Left renal pelvis (tissue), 4 donors: Measurements from ENCODE around the gene HBS1L. TPM values are rescaled to one million over a fixed set of nuclear protein-coding genes. Genes with fewer than 3 reads are reported as not detected.

ENCODE experiments used
- DNase-seq, 4 donors: peaks; one replicate each; pipeline ENCODE4 v3.0.0-alpha.2; 2013; ENCODE audit warnings: low read depth in 4 of 4, low spot score in 3 of 4
- polyA plus RNA-seq, 4 donors: library from polyadenylated mRNA; unstranded; fragments of 120-200 nt; gene quantifications; one replicate each; pipeline ENCODE4 v1.2.1, GENCODE V29; 2013; ENCODE audit not compliant: insufficient read length in 4 of 4

HBS1L gene
- polyA plus RNA-seq, 4 donors = 61.5 to 88.8 (median 68.6) TPM

- no peak for DNase-seq
Measured at GRCh38 chr6:135004399-135004798, 50.2 kb downstream of the HBS1L start.

GRCh38 chr6:135002974-135003703 is 51.5 kb downstream of the HBS1L start:
- no peak for DNase-seq

- DNase-seq = peak in 2 of 4 donors; percentile 1
Measured at GRCh38 chr6:135002229-135002844, 52.3 kb downstream of the HBS1L start.

GRCh38 chr6:134999107-134999506 is 55.5 kb downstream of the HBS1L start:
- no peak for DNase-seq

- DNase-seq = no peak
Measured at GRCh38 chr6:134997133-134997995, 57.3 kb downstream of the HBS1L start.

DNA sequence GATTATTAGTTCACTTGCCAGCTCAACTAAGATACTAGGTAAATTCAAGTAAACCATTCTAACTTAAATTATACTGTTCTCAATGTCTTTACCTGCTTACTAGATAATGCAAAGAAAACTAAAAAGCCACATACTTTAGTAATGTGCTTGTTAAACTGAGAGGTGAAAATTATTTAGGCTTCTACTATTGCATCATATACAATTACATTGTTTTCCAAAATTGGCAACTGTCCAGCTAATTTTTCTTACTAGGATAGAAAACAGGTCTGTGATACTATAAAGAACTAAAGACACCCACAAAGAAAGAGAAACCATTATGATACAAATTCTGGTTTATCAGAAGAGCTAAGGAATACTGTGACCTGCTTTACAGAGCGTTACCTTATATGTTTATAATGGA is 59.1 kb downstream of the HBS1L start:
- DNase-seq = no peak

DNA sequence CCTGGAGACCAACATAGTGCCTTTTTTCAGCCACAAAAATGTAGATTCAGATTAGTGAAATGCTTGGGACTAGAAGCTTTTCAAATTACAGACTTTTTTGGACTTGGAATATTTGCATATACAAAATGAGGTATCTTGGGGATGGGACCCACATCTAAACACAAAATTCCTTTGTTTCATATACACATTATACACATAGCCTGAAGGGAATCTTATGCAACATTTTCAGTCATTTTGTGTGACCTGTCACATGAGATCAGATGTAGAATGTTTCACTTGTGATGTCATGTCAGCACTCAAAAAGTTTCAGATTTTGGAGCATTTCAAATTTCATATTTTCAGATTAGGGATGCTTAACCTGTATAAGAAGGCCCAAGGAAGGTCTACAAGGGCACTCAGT is 60.2 kb downstream of the HBS1L start:
- no peak for DNase-seq

- no peak for DNase-seq
Measured at GRCh38 chr6:134992155-134992554, 62.5 kb downstream of the HBS1L start.

DNA sequence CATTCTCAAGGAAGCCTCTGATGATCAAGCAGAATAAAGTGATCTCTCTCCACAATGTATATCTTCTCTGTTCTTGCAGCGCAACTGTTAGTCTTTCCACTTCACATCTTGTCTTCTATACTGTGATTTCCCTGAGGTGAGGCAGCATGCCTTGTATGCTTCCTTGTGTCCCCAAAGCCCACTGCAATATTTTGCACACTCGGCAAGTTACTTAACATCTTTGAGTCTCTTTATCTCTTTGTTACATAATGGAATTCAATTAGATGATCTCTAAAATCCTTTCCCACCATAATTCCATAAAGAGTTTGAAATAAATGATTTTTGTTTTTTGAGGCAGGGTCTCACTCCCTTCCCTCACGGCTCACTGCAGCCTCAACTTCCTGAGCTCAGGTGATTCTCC is 64.4 kb downstream of the HBS1L start:
- DNase-seq = no peak

DNA sequence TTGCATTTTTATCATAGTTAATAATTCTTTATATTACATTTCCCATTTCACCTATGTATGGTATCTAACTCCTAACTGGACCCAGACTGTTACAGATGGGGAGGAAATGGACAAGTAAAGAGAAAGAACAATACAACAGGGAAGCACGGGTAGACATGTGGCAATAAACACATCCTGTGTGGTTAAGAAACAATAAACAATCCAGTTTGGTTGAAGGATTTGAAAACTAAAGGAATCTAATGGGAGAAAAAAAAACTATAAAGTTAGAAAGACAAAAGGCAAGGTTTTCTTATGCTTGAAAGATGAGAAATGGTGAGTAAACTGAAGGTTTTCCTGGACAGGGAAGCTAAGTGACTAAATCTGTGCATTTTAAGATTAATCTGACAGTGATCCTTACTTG is 69.8 kb downstream of the HBS1L start:
- DNase-seq = no peak

DNA sequence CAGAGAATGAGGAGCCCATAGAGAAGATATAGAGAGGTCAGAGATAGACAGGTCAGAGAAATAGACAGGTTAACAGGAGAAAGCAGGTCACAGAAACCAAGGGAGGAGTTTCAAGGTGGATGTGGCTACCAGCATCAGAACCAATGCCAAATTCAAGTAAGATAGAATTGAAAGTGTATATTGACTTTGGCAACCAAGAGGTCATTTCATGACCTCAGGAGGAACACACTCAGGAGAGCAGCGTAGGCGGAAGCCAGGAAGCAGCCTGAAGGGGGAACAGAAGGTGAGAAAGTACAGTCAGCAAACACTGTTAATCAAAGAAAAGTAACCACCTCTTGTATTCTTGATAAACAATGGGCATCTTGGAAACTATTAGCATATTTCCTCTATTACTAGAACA is 70.8 kb downstream of the HBS1L start:
- no peak for DNase-seq

DNA sequence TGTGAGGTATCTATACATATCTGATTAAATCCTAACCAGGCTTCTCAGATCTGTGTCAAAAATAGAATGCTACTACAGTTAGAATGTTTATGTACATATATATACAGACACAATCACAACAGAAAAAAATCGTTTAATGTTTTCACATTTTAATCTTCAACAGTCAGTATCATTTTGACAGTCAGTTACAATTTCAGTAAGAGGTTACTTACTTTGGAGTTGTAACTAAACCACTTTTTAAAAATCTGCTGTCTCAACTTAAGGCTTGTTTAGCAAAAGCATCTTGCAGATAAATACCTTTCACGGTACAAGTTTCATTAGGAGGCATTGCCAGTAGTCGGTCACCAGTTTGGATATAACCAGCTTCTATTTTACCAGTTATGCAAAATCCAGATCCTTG is 72.5 kb downstream of the HBS1L start:
- no peak for DNase-seq

DNA sequence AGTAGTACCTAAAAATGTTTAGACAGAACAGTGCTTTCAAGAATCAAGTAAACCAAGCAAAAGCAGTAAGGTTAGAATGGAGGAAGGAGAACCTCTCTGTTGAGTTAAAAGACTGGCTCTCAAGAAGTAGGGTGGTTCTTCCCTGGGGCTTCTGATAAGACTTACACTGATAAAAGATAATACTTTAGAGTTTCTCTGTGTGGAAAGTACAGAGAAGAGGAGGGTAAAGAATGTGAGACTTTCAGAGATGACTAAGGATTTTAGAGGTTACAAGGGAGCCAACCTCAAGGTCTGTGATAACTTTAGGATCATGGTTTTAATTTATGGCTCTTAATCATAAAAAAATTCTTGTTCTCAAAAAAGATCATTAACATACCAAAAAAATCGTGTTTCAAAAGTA is 73.8 kb downstream of the HBS1L start:
- no peak for DNase-seq

DNA sequence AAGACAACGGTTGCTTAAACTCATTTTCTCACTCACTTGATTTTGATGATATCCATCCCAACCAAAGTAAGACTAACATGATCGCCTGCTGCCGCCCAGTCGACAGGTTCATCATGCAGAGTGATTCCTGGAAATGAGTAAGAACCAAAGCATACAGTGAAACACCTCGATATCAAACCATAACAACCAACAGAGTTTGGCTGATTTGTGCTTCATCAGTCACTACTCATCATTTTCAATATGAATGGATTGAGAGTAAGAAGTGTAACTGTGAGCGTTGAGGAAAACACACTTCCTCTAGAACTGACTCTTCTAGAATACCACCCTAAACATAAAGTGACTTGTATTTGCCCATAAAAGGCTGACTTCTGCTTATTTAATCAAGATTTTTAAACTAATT is 75.5 kb downstream of the HBS1L start:
- no peak for DNase-seq

DNA sequence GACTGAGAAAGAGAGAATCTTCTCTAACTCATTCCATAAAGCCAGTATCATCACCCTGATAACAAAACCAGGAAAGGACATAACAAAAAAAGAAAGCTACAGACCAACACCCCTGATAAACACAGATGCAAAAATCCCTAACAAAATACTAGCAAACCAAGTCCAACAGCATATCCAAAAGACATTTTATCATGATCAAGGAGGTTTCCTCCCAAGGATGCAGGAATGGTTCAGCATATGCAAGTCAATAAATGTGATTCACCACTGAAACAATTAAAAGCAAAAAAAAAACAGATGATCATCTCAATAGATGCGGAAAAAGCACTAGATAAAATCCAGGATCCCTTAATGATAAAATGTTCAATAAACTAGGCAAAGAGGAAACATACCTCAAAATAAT is 80.3 kb downstream of the HBS1L start:
- DNase-seq = no peak

GRCh38 chr6:134967711-134968110 is 86.9 kb downstream of the HBS1L start:
- DNase-seq = no peak

DNA sequence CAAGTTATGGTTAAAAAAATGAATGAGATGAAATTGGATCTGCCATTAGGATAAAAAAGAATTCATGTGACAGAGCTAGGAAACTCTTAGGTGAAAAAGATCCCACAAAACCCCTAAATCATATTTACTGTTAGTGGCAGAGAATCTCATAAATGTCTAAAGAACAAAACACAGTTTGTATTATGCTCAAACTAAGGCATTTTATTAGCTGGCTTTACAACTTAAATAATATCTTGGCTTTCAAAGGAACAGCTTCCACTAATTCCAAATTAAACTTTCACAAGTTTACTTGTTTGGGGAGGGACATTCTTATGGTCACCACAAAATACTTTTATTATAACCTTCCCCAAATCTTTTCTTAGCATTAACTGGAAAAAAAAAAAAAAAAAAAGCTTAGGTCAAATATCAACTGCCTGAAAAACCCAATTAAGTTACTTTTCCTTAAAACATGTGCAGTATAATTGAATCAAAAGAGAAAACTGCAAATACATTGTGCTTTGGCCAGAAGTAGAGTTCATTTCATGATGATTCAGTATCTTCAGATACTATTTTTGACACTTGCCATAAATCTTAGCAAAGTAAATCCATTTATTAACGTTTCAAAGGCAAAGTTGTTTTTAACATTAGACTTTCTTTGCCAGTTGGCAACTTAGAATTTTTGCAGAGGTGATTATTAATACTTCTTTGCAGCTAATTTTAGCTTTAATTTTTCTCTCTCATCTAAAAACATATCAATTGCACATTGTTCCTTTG is 90.0 kb downstream of the HBS1L start:
- DNase-seq = no peak

DNA sequence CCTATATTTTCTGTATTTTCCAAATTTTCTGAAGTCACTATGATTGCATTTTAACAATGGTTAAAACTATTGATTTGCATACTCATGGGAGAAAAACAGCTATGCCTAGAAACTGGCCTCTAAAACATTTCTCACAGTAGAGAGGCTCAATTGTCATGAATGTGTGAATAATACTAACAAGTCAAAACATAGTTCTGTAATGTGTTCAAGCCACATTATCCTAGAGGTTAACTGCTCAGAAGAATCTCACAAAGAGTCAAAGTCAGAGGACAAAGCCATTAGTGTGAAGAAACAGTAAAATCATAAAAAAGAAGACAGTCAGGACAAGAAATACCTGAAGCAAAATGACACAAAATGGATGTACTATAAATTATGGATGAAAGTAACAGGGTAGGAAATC is 92.2 kb downstream of the HBS1L start:
- DNase-seq = no peak

- DNase-seq = no peak
Measured at GRCh38 chr6:134961366-134961765, 93.3 kb downstream of the HBS1L start.

DNA sequence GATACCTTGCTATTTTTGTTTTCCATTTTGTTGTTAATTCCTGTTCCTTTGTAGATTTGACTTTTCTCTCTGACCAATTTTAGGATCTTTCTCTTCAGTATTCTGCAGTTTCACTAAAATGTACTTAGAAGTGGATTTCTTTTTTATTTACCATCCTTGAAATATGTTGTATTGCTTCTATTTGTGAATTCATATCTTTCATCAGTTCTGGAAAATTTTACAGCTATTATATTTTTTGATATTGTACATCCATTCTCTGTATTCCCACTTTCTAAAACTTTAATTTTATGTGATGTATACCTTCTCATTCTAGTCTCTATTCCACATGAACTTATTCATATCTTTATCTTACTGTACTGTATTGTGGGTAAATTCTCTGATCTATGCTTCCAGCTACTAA is 95.0 kb downstream of the HBS1L start:
- no peak for DNase-seq

- DNase-seq = no peak
Measured at GRCh38 chr6:134956676-134957075, 97.9 kb downstream of the HBS1L start.
